Middle frontal gyrus (tissue), 1 donor: Measurements from ENCODE around the gene PPFIBP1.

Experiments
- DNase-seq: peaks from one replicate; pipeline ENCODE4 v3.0.0-alpha.2; 2015; ENCODE audit warnings: low spot score; ENCODE audit errors: extremely low spot score

PPFIBP1 gene

GRCh38 chr12:27523642-27524493 is at the start of gene PPFIBP1:
Gene PPFIBP1, plus strand, starts transcription at chr12:27524206. Its CDS starts 109,191 bp downstream, at chr12:27633397.
- peak; percentile 93 for DNase-seq

- DNase-seq, result no peak
Measured at GRCh38 chr12:27474344-27474743, 49.7 kb upstream of the PPFIBP1 start.

GRCh38 chr12:27477049-27477448 is 47.0 kb upstream of the PPFIBP1 start:
- DNase-seq, result no peak

GRCh38 chr12:27478949-27479348 is 45.1 kb upstream of the PPFIBP1 start:
- no peak for DNase-seq

- no peak for DNase-seq
Measured at GRCh38 chr12:27480016-27480415, 44.0 kb upstream of the PPFIBP1 start.

GRCh38 chr12:27486961-27487360 is 37.0 kb upstream of the PPFIBP1 start:
- no peak for DNase-seq

- no peak for DNase-seq
Measured at GRCh38 chr12:27488479-27488878, 35.5 kb upstream of the PPFIBP1 start.

GRCh38 chr12:27491226-27491625 is 32.8 kb upstream of the PPFIBP1 start:
- no peak for DNase-seq

- no peak for DNase-seq
Measured at GRCh38 chr12:27493260-27493940, 30.6 kb upstream of the PPFIBP1 start.

GRCh38 chr12:27497446-27497845 is 26.6 kb upstream of the PPFIBP1 start:
- no peak for DNase-seq

- no peak for DNase-seq
Measured at GRCh38 chr12:27498149-27498548, 25.9 kb upstream of the PPFIBP1 start.

- no peak for DNase-seq
Measured at GRCh38 chr12:27498761-27499160, 25.2 kb upstream of the PPFIBP1 start.

- DNase-seq, result no peak
Measured at GRCh38 chr12:27499377-27499776, 24.6 kb upstream of the PPFIBP1 start.

- DNase-seq, result no peak
Measured at GRCh38 chr12:27500546-27500945, 23.5 kb upstream of the PPFIBP1 start.

GRCh38 chr12:27502021-27502435 is 22.0 kb upstream of the PPFIBP1 start:
- no peak for DNase-seq

- DNase-seq, result no peak
Measured at GRCh38 chr12:27504507-27504906, 19.5 kb upstream of the PPFIBP1 start.

GRCh38 chr12:27505109-27505508 is 18.9 kb upstream of the PPFIBP1 start:
- no peak for DNase-seq

GRCh38 chr12:27505761-27506160 is 18.2 kb upstream of the PPFIBP1 start:
- no peak for DNase-seq

GRCh38 chr12:27506645-27507189 is 17.3 kb upstream of the PPFIBP1 start:
- no peak for DNase-seq

GRCh38 chr12:27508736-27509431 is 15.1 kb upstream of the PPFIBP1 start:
- no peak for DNase-seq

GRCh38 chr12:27511031-27511722 is 12.8 kb upstream of the PPFIBP1 start:
- DNase-seq, result peak; percentile 52
